Astrocyte (in vitro differentiated cells and primary cell): ENCODE results near the gene ANKH. TPM values are rescaled to one million over a fixed set of nuclear protein-coding genes. Genes with fewer than 3 reads are reported as not detected.

Experiments
- DNase-seq: peaks from one replicate; pipeline ENCODE4 v3.0.0-alpha.2; 2010; ENCODE audit warnings: low read depth
- FAIRE-seq: peaks from 2 replicates; lab custom pipeline; 2011; peaks lifted over from hg19 to GRCh38; lab: Jason Lieb, UNC
- H2AFZ ChIP-seq: 2 replicates; pipeline ENCODE4 v1.6.0; 2012; ENCODE audit warnings: low read depth, low read length, inconsistent platforms
- H3K27ac ChIP-seq: 2 replicates; pipeline ENCODE4 v1.5.1; 2011; ENCODE audit warnings: low read depth, low read length, inconsistent platforms
- H3K27me3 ChIP-seq: 2 replicates; pipeline ENCODE4 v1.6.0; 2011; ENCODE audit warnings: low read length, inconsistent platforms; ENCODE audit not compliant: insufficient read depth
- H3K36me3 ChIP-seq: 2 replicates; pipeline ENCODE4 v1.5.1; 2011; ENCODE audit warnings: low read length, inconsistent platforms; ENCODE audit not compliant: insufficient read depth
- H3K4me1 ChIP-seq: 2 replicates; pipeline ENCODE4 v1.5.1; 2011; ENCODE audit warnings: low read length, inconsistent platforms; ENCODE audit not compliant: insufficient read depth
- H3K4me2 ChIP-seq: 2 replicates; pipeline ENCODE4 v1.6.0; 2012; ENCODE audit warnings: low read length, inconsistent platforms
- H3K4me3 ChIP-seq: 2 replicates; pipeline ENCODE4 v1.5.1; 2011; ENCODE audit warnings: low read depth, mild to moderate bottlenecking, low read length, inconsistent platforms; ENCODE audit not compliant: insufficient read depth
- H3K79me2 ChIP-seq: 2 replicates; pipeline ENCODE4 v1.6.0; 2012; ENCODE audit warnings: mild to moderate bottlenecking, low read length, inconsistent platforms; ENCODE audit not compliant: insufficient read depth
- H3K9ac ChIP-seq: 2 replicates; pipeline ENCODE4 v1.6.0; 2012; ENCODE audit warnings: mild to moderate bottlenecking, low read length, inconsistent platforms
- H3K9me3 ChIP-seq: 2 replicates; pipeline ENCODE4 v1.5.1; 2012; ENCODE audit warnings: low read depth, mild to moderate bottlenecking, low read length, inconsistent platforms; ENCODE audit not compliant: insufficient read depth
- H4K20me1 ChIP-seq: 2 replicates; pipeline ENCODE4 v1.6.0; 2012; ENCODE audit warnings: low read length, inconsistent platforms; ENCODE audit not compliant: insufficient read depth
- H3K27ac Mint-ChIP-seq: one replicate; pipeline ENCODE4 v1.8.0; 2021; ENCODE audit warnings: mild to moderate bottlenecking, mixed read lengths; ENCODE audit not compliant: unreplicated experiment
- H3K27me3 Mint-ChIP-seq: one replicate; pipeline ENCODE4 v1.8.0; 2021; ENCODE audit warnings: low read depth, mixed read lengths; ENCODE audit not compliant: unreplicated experiment
- H3K36me3 Mint-ChIP-seq: one replicate; pipeline ENCODE4 v1.8.0; 2021; ENCODE audit warnings: low read depth, mixed read lengths; ENCODE audit not compliant: unreplicated experiment
- H3K4me1 Mint-ChIP-seq: one replicate; pipeline ENCODE4 v1.8.0; 2021; ENCODE audit warnings: low read depth, mixed read lengths; ENCODE audit not compliant: unreplicated experiment
- H3K4me3 Mint-ChIP-seq: one replicate; pipeline ENCODE4 v1.8.0; 2021; ENCODE audit warnings: mild to moderate bottlenecking, moderate library complexity, mixed read lengths; ENCODE audit not compliant: unreplicated experiment
- H3K9me3 Mint-ChIP-seq: one replicate; pipeline ENCODE4 v1.8.0; 2021; ENCODE audit warnings: mild to moderate bottlenecking, mixed read lengths; ENCODE audit not compliant: unreplicated experiment
- EZH2 ChIP-seq: IDR thresholded peaks from 2 replicates; pipeline ENCODE4 v1.6.1; 2012; ENCODE audit warnings: mild to moderate bottlenecking, low read length, inconsistent platforms; ENCODE audit not compliant: insufficient read depth
- total RNA-seq: library from RNA; stranded (reverse); gene quantifications from 2 replicates; pipeline ENCODE4 v1.2.1, GENCODE V29; 2021
- TF ChIP-seq, protein P1 (sequence below): IDR thresholded peaks from 2 replicates; pipeline ENCODE4 v1.5.1; 2011; ENCODE audit warnings: low read depth, mild to moderate bottlenecking, inconsistent platforms, low read length, moderate library complexity; ENCODE audit not compliant: insufficient read depth

ANKH gene
- total RNA-seq, 1 donor from 2014 or later = 15.8 TPM

- Histone ChIP-seq H3K27me3 (no peaks in the 10 kb centered on the region), H4K20me1 (peaks cover 69% of the 10 kb centered on the region), H3K9me3 (no peaks in the 10 kb centered on the region), H3K9ac (no peak overlapping the region), H3K4me1 (peaks cover 22% of the 10 kb centered on the region), H2AFZ (no peak overlapping the region), H3K27ac (no peak overlapping the region), H3K4me3 (no peak overlapping the region), H3K4me2 (peak overlapping the region; percentile 25), H3K79me2 (peaks cover 85% of the 10 kb centered on the region), H3K36me3 (peaks cover 4% of the 10 kb centered on the region)
- Mint-ChIP-seq H3K27ac (peak overlapping the region; percentile 84), H3K27me3 (no peaks in the 10 kb centered on the region), H3K9me3 (no peaks in the 10 kb centered on the region), H3K4me1 (peaks cover 50% of the 10 kb centered on the region), H3K36me3 (peaks cover 7% of the 10 kb centered on the region), H3K4me3 (peak overlapping the region; percentile 35)
- FAIRE-seq = no peak
- TF ChIP-seq, protein P1, sequence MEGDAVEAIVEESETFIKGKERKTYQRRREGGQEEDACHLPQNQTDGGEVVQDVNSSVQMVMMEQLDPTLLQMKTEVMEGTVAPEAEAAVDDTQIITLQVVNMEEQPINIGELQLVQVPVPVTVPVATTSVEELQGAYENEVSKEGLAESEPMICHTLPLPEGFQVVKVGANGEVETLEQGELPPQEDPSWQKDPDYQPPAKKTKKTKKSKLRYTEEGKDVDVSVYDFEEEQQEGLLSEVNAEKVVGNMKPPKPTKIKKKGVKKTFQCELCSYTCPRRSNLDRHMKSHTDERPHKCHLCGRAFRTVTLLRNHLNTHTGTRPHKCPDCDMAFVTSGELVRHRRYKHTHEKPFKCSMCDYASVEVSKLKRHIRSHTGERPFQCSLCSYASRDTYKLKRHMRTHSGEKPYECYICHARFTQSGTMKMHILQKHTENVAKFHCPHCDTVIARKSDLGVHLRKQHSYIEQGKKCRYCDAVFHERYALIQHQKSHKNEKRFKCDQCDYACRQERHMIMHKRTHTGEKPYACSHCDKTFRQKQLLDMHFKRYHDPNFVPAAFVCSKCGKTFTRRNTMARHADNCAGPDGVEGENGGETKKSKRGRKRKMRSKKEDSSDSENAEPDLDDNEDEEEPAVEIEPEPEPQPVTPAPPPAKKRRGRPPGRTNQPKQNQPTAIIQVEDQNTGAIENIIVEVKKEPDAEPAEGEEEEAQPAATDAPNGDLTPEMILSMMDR = no peak
- no peak for TF ChIP-seq EZH2
- DNase-seq = no peak
Measured at GRCh38 chr5:14675865-14676300, 195.7 kb downstream of the ANKH start.

GRCh38 chr5:14674983-14675854, 196.4 kb downstream of the ANKH start:
- peak overlapping the region; percentile 67 for H3K27ac Mint-ChIP-seq
- Histone ChIP-seq H3K4me2 (no peak overlapping the region), H4K20me1 (peaks cover 72% of the 10 kb centered on the region), H3K4me1 (peaks cover 23% of the 10 kb centered on the region), H2AFZ (no peak overlapping the region), H3K36me3 (peaks cover 3% of the 10 kb centered on the region), H3K4me3 (no peak overlapping the region), H3K27me3 (no peaks in the 10 kb centered on the region), H3K79me2 (peaks cover 92% of the 10 kb centered on the region), H3K9ac (no peak overlapping the region), H3K27ac (no peak overlapping the region), H3K9me3 (no peaks in the 10 kb centered on the region)
- FAIRE-seq (no peak), DNase-seq (peak; percentile 46)
- H3K27me3 Mint-ChIP-seq = no peaks in the 10 kb centered on the region
- peak overlapping the region; percentile 35 for H3K4me3 Mint-ChIP-seq
- peaks cover 52% of the 10 kb centered on the region for H3K4me1 Mint-ChIP-seq
- no peaks in the 10 kb centered on the region for H3K9me3 Mint-ChIP-seq
- peaks cover 5% of the 10 kb centered on the region for H3K36me3 Mint-ChIP-seq
- TF ChIP-seq EZH2 = no peak
- TF ChIP-seq, protein P1 = no peak

DNA sequence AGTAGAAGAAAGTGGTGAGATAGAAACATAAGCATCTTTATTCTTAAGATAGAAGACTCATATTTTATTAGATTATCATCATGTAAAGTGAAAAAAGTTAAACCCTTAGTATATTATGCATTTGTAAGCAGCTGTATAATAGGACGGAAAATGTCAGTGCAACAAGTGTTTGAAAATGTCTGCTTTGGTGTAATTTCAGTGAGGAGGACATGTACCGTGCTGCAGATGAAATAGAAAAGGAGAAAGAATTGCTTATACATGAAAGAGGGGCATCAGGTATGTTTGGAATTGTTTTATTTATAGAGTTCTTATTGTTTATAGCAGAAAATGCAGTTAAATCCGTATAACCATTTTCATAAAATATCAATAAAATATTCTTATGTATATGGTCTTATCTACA, 198.1 kb downstream of the ANKH start:
- Histone ChIP-seq H3K4me1 (peaks cover 28% of the 10 kb centered on the region), H3K4me2 (no peak overlapping the region), H3K36me3 (no peaks in the 10 kb centered on the region), H3K27me3 (no peaks in the 10 kb centered on the region), H3K27ac (no peak overlapping the region), H3K9me3 (no peaks in the 10 kb centered on the region), H3K79me2 (peaks cover 96% of the 10 kb centered on the region), H3K4me3 (no peak overlapping the region), H3K9ac (no peak overlapping the region), H4K20me1 (peaks cover 69% of the 10 kb centered on the region), H2AFZ (no peak overlapping the region)
- TF ChIP-seq, protein P1 = no peak
- TF ChIP-seq EZH2 = no peak
- H3K27ac Mint-ChIP-seq = no peak overlapping the region
- FAIRE-seq (no peak), DNase-seq (no peak)
- no peaks in the 10 kb centered on the region for H3K9me3 Mint-ChIP-seq
- no peak overlapping the region for H3K4me3 Mint-ChIP-seq
- H3K36me3 Mint-ChIP-seq = peaks cover 4% of the 10 kb centered on the region
- no peaks in the 10 kb centered on the region for H3K27me3 Mint-ChIP-seq
- H3K4me1 Mint-ChIP-seq = peaks cover 55% of the 10 kb centered on the region
